Calu3 (cell line): ENCODE results near the gene SHMT1. TPM values are rescaled to one million over a fixed set of nuclear protein-coding genes. Genes with fewer than 3 reads are reported as not detected.
A peak's percentile ranks its signal among the peaks of the same experiment; 100 is the strongest.

ENCODE experiments used
- BruUV-seq: library from RNA; stranded (reverse); fragments of 400-500 nt; replicated peaks from 2 replicates; lab custom pipeline; 2021; lab: Mats Ljungman, UMichigan
- CTCF ChIA-PET: fragments of 300-600 bp; sonication (Branson Sonifier 250); formaldehyde crosslinking; loops from one replicate; lab custom pipeline; 2022; ENCODE audit warnings: antibody characterized with exemption; lab: Charles Lee
- DNase-seq: peaks from one replicate; pipeline ENCODE4 v3.0.0; 2022
- H3K27ac Mint-ChIP-seq: one replicate; pipeline ENCODE4 v1.8.0; 2022; ENCODE audit warnings: mixed read lengths; ENCODE audit not compliant: unreplicated experiment
- H3K27me3 Mint-ChIP-seq: one replicate; pipeline ENCODE4 v1.8.0; 2022; ENCODE audit warnings: mixed read lengths; ENCODE audit not compliant: unreplicated experiment
- H3K36me3 Mint-ChIP-seq: one replicate; pipeline ENCODE4 v1.8.0; 2022; ENCODE audit warnings: mild to moderate bottlenecking, moderate library complexity, mixed read lengths; ENCODE audit not compliant: insufficient read depth, unreplicated experiment
- H3K4me1 Mint-ChIP-seq: one replicate; pipeline ENCODE4 v1.8.0; 2022; ENCODE audit warnings: mild to moderate bottlenecking, low read depth, mixed read lengths; ENCODE audit not compliant: unreplicated experiment
- H3K4me3 Mint-ChIP-seq: one replicate; pipeline ENCODE4 v1.8.0; 2022; ENCODE audit warnings: mild to moderate bottlenecking, low read depth, moderate library complexity, mixed read lengths; ENCODE audit not compliant: unreplicated experiment
- H3K9me3 Mint-ChIP-seq: one replicate; pipeline ENCODE4 v1.8.0; 2022; ENCODE audit warnings: low read depth, mixed read lengths; ENCODE audit not compliant: unreplicated experiment
- intact Hi-C: fragments of 100-400 bp; cut with micrococcal nuclease; formaldehyde crosslinking; loops from one replicate; pipeline ENCODE4 v1.10.0; 2022; ENCODE audit not compliant: unreplicated experiment
- total RNA-seq: library from RNA; stranded (reverse); gene quantifications from 2 replicates; pipeline ENCODE4 v1.2.3, GENCODE V29; 2022
- TF ChIP-seq, protein P1 (sequence below): fragments of 200-600 bp; IDR thresholded peaks from one replicate; pipeline ENCODE4 v1.8.0; 2022; ENCODE audit warnings: antibody characterized with exemption; ENCODE audit not compliant: unreplicated experiment

SHMT1 gene
- total RNA-seq, 1 experiment from 2014 or later, result 52.3 TPM

DNA sequence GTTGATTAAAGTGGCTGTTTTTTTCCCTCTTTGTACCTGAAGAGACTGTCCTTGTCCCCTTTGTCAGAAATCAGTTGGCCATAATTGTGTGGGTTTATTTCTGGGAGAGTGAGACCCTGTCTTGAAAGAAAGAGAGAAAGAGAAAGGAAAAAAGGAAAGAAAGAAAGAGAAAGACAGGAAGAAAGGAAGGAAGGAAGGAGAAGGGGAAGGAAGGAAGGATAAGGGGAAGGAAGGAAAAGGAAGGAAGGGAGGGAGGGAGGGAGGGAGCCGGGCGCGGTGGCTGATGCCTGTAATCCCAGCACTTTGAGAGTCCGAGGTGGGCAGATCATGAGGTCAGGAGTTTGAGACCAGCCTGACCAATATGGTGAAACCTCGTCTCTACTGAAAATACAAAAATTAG lies 7.4 kb upstream of the SHMT1 start:
- intact Hi-C loops, result no loop called here
- no TSS peak for BruUV-seq
- peaks cover 7% of the 10 kb centered on the region for H3K4me1 Mint-ChIP-seq
- H3K4me3 Mint-ChIP-seq, result no peak overlapping the region
- DNase-seq, result no peak
- CTCF ChIA-PET, result no interaction called here
- no peaks in the 10 kb centered on the region for H3K36me3 Mint-ChIP-seq
- TF ChIP-seq, protein P1, sequence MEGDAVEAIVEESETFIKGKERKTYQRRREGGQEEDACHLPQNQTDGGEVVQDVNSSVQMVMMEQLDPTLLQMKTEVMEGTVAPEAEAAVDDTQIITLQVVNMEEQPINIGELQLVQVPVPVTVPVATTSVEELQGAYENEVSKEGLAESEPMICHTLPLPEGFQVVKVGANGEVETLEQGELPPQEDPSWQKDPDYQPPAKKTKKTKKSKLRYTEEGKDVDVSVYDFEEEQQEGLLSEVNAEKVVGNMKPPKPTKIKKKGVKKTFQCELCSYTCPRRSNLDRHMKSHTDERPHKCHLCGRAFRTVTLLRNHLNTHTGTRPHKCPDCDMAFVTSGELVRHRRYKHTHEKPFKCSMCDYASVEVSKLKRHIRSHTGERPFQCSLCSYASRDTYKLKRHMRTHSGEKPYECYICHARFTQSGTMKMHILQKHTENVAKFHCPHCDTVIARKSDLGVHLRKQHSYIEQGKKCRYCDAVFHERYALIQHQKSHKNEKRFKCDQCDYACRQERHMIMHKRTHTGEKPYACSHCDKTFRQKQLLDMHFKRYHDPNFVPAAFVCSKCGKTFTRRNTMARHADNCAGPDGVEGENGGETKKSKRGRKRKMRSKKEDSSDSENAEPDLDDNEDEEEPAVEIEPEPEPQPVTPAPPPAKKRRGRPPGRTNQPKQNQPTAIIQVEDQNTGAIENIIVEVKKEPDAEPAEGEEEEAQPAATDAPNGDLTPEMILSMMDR, result no peak
- no peaks in the 10 kb centered on the region for H3K27me3 Mint-ChIP-seq
- peaks cover 2% of the 10 kb centered on the region for H3K9me3 Mint-ChIP-seq
- no peak overlapping the region for H3K27ac Mint-ChIP-seq

DNA sequence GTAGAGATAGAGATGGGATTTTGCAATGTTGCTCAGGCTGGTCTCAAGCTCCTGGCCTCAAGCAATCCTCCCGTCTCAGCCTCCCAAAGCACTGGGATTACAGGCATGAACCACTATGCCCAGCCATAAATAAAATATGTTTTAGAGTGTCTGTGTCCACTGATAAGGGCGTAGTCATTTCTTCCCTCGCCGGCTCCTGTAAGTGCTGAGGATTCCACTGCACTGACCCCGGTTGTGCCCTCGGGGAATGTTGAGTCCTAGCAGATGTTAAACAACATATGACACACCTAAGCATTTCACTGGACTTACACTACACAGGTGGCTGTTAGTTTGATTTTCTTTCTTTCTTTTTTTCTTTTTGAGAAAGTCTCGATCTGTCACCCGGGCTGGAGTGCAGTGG lies 5.6 kb upstream of the SHMT1 start:
- H3K4me3 Mint-ChIP-seq, result no peak overlapping the region
- intact Hi-C loops, result no loop called here
- no peaks in the 10 kb centered on the region for H3K27me3 Mint-ChIP-seq
- no peaks in the 10 kb centered on the region for H3K36me3 Mint-ChIP-seq
- no peak for DNase-seq
- H3K27ac Mint-ChIP-seq, result no peak overlapping the region
- H3K4me1 Mint-ChIP-seq, result peaks cover 7% of the 10 kb centered on the region
- CTCF ChIA-PET, result no interaction called here
- TF ChIP-seq, protein P1, result no peak
- no peaks in the 10 kb centered on the region for H3K9me3 Mint-ChIP-seq
- BruUV-seq, result no TSS peak

DNA sequence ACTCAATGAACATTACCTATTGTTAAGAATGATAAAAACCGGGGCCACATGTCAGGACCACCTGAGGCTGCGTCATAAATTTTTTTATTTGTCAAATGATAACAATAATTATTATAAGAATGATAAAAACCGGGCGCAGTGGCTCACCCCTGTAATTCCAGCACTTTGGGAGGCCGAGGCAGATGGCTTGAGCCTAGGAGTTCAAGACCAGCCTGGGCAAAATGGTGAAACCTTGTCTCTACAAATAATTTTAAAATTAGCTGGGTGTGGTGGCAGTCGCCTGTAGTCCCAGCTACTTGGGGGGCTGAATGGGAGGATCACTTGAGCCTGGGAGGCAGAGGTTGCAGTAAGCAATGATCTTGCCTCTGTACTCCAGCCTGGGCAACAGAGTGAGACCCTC lies 816 bp upstream of the SHMT1 start:
- H3K4me3 Mint-ChIP-seq, result no peak overlapping the region
- no peak for DNase-seq
- BruUV-seq, result no TSS peak
- peaks cover 29% of the 10 kb centered on the region for H3K36me3 Mint-ChIP-seq
- CTCF ChIA-PET, result no interaction called here
- no peaks in the 10 kb centered on the region for H3K27me3 Mint-ChIP-seq
- intact Hi-C loops, result no loop called here
- H3K9me3 Mint-ChIP-seq, result no peaks in the 10 kb centered on the region
- TF ChIP-seq, protein P1, result no peak
- H3K4me1 Mint-ChIP-seq, result peaks cover 8% of the 10 kb centered on the region
- H3K27ac Mint-ChIP-seq, result no peak overlapping the region

DNA sequence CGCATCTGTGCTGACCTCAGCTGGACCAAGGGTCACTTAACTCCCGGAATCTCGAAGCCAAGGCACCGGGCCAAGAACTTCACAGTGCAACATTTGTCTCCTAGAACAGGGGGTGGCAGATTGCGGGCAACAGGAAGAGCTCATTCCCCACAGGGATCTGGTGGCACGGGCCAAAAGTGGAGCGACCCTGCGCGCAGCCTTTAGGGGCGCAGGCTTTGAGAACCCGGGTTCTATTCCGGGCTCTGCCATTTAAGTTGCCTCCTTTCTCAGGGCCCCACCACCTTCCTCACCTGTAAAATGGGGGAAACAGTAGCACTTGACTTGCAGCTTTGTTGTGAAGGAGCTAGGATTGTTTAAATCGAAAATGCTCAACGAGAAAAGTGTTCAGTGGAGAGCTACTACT lies 651 bp downstream of the SHMT1 start:
- H3K9me3 Mint-ChIP-seq, result no peaks in the 10 kb centered on the region
- peaks cover 29% of the 10 kb centered on the region for H3K36me3 Mint-ChIP-seq
- peak overlapping the region; percentile 84 for H3K4me3 Mint-ChIP-seq
- TF ChIP-seq, protein P1, result no peak
- peak overlapping the region; percentile 86 for H3K27ac Mint-ChIP-seq
- CTCF ChIA-PET, result interaction anchor here (0.5 to 0.8 kb wide), 2 partner anchors 48 to 151 kb away, joined by 3 read pairs; partner anchors contain the start of genes SMCR8 and TOP3A
- DNase-seq, result peak; percentile 64
- intact Hi-C loops, result no loop called here
- no peaks in the 10 kb centered on the region for H3K27me3 Mint-ChIP-seq
- BruUV-seq, result TSS peak; percentile 62
- H3K4me1 Mint-ChIP-seq, result peaks cover 8% of the 10 kb centered on the region
